ENCODE measurements around the gene NOL12.
"Not testable (repeated sequence)": the region's sequence is repeated elsewhere in the genome, so short reads cannot be mapped to it uniquely, and the experiment has no call there.

Gene NOL12

DNA sequence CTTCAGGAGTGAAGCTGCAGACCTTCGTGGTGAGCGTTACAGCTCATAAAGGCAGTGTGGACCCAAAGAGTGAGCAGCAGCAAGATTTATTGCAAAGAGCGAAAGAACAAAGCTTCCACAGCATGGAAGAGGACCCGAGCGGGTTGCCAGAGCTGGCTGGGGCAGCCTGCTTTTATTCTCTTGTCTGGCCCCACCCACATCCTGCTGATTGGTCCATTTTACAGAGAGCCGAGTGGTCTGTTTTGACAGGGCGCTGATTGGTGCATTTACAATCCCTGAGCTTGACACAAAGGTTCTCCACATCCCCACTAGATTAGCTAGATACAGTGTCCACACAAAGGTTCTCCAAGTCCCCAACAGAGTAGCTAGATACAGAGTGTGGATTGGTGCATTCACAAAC lies 31.1 kb downstream of the NOL12 start:
- not testable (repeated sequence) for DNase-seq

DNA sequence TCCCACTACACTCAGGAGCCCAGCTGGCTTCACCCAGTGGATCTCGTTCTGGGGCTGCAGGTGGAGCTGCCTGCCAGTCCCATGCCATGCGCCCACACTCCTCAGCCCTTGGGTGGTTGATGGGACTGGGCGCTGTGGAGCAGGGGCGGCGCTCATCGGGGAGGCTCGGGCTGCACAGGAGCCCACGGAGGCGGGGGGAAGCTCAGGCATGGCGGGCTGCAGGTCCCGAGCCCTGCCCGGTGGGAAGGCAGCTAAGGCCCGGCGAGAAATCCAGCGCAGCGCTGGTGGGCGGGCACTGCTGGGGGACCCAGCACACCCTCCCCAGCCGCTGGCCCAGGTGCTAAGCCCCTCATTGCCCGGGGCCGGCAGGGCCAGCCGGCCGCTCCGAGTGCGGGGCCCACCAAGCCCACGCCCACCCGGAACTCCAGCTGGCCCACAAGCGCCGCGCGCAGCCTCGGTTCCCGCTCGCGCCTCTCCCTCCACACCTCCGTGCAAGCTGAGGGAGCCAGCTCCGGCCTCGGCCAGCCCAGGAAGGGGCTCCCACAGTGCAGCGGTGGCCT lies 31.7 kb downstream of the NOL12 start:
- not testable (repeated sequence) for DNase-seq

DNA sequence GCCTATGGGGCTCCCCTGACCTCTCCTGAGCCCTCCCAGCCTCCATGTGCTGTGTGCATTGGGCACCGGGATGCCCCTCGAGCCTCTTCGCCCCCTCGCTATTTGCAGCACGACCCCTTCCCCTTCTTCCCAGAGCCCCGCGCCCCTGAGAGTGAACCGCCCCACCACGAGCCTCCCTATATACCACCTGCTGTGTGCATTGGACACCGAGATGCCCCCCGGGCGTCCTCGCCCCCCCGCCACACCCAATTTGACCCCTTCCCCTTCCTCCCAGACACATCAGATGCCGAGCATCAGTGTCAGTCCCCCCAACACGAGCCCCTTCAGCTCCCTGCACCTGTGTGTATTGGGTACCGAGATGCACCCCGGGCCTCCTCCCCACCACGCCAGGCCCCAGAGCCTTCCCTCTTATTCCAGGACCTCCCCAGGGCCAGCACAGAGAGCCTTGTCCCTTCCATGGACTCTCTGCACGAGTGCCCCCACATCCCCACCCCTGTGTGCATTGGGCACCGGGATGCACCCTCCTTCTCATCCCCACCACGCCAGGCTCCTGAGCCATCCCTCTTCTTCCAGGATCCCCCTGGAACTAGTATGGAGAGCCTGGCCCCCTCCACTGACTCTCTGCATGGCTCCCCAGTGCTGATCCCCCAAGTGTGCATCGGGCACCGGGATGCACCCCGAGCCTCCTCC lies 39.6 kb downstream of the NOL12 start:
- DNase-seq: no peak

DNA sequence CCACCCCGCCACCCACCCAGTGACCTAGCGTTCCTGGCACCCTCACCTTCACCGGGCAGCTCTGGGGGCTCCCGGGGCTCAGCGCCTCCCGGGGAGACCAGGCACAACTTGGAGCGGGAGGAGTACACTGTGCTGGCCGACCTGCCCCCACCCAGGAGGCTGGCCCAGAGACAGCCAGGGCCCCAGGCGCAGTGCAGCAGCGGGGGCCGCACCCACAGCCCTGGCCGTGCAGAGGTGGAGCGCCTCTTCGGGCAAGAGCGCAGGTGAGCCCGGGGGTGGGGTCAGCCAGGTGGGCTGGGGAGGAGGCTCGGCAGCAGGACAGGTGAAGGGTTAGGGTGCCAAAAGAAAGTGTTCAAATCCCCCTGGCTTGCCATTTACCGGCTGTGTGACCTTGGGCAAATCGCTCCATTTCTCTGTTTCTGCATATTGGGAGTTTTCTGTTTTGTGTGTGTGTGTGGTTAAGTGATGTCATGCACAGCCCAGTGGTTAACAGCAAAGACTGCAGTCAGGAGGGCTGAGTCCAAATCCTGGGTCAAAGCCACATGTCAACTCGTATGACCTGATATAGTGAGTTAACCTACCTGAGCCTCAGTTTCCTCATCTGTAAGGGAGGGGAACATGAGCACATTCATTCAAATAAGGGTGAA lies 40.2 kb downstream of the NOL12 start:
- DNase-seq: no peak

DNA sequence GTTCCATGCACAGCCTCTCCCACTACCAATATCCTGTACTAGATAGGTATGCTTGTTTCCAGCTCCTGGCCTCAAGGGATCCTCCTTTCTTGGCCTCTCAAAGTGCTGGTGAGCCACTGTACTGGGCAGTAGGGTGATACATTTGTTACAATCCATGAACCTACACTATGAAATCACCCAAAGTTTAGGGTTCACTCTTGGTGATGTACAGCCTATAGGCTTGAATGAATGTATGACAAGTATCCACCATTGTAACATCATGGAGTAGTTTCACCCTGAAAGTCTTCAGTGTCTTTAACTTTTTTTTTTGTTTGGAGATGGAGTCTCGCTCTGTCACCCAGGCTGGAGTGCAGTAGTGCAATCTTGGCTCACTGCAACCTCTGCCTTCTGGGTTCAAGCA lies 42.5 kb downstream of the NOL12 start:
- DNase-seq: no peak

DNA sequence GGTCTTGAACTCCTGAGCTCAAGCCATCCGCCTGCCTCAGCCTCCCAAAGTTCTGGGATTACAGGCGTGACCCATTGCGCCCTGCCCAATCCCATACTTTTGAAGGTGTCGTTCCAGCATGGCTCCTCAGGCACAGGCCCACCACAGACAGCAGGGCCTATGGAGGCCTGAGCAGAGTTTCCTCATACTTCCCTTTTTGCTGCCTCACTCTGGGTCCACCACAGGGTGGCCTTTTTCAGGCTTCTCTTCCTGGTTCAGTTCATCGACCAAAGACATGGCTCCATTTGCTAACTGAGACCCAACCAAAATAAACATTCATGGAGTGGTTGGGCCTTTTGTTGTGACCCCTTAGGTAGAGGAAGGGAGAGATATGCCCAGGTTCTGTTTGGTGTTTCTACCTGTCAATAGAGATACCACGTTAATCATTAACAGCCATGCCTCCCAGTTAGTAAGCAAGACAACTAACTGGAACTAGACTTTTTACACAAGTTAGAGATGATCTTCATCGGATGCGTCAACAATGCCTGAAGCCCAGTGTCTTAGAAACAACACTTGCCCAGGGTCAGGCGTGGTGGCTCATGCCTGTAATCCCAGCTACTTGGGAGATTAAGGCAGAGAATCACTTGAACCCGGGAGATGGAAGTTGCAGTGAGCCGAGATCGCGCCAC lies 45.8 kb downstream of the NOL12 start:
- DNase-seq: no peak

DNA sequence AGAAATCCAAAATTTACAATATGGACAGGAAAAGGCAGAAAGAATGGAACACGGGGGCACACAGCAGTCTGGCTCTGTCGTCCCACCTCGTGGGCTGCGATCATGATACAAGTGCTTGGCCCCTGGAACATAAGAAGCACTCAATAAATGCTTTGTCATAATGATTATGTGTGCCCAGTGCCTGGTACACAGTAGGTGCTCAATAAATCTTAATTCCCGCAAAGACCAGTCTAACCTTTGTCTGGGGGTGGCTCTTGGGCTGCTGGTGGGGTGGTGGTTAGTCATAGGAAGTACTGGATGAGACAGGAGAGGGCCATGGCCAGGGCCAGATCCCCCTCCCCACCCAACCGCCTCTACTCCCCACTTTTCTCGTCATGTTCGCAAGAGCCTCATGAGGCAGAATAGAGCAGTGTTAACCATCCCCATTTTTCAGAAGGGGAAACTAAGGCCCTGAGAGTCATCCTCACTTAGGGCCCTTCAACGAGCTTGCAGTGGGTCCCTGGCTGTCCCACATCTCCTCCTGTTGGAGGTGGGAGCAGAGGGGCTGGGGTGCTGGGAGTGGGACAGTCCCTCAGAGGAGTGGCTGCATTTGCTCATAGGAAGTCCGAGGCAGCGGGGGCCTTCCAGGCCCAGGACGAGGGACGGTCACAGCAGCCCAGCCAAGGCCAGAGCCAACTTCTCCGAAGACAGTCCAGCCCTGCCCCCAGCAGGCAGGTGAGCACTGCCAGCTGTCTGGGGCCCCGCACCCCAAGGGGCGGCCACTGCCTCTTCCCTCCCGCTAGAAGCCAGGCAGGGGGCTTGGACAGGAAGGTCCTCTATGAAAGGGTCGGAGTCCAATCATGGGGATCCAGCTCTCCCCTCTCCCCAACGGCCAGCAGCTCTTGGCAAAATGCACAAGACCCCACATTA lies 46.8 kb downstream of the NOL12 start:
- no peak for DNase-seq

DNA sequence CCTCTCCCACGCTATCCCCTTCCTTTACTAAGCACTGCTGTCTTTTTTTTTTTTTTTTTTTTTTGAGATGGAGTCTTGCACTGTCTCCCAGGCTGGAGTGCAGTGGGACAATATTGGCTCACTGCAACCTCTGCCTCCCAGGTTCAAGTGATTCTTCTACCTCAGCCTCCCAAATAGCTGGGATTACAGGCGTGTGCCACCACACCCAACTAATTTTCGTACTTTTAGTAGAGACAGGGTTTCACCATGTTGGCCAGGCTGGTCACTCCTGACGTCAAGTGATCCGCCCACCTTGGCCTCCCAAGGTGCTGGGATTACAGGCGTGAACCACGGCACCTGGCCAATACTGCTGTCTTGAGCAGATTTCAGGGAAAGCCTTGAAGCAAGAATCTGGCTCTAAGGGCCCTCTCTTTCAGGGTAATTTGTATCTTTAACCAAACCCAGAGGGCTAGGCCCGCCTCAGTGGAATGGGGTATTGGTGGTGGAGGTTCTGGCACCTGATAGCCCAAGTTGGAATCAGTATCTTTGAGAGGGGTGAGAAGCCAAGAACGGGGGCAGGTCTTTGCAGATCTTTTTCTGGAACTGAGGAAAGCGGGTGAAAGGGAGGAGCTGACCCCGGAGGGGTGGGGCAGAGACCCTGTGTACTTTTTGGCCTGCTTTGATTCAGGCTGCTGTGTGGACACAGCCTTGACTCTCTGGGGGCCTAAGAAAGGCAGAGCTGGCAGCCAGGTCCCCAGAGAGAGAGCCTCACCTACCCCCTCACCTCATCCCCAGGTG lies 47.7 kb downstream of the NOL12 start:
- no peak for DNase-seq

DNA sequence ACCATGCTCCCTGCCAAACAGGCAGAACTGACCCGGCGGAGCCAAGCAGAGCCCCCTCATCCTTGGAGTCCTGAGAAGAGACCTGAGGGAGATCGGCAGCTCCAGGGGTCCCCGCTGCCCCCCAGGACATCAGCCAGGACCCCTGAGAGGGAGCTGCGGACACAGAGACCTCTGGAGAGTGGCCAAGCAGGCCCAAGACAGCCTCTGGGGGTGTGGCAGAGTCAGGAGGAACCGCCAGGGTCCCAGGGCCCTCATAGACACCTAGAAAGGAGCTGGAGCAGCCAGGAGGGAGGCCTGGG lies 48.2 kb downstream of the NOL12 start:
- no peak for DNase-seq

DNA sequence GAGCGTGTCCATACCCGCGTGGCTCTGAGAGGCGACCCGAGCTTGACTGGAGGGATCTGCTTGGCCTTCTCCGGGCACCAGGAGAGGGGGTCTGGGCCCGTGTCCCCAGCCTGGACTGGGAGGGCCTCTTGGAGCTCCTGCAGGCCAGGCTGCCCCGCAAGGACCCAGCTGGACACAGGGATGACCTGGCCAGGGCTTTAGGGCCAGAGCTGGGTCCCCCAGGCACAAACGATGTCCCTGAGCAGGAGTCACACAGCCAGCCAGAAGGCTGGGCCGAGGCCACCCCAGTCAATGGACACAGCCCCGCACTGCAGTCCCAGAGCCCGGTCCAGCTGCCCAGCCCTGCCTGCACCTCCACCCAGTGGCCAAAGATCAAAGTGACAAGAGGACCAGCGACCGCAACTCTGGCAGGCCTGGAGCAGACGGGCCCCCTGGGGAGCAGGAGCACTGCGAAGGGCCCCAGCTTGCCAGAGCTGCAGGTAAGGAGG lies 48.9 kb downstream of the NOL12 start:
- no peak for DNase-seq

DNA sequence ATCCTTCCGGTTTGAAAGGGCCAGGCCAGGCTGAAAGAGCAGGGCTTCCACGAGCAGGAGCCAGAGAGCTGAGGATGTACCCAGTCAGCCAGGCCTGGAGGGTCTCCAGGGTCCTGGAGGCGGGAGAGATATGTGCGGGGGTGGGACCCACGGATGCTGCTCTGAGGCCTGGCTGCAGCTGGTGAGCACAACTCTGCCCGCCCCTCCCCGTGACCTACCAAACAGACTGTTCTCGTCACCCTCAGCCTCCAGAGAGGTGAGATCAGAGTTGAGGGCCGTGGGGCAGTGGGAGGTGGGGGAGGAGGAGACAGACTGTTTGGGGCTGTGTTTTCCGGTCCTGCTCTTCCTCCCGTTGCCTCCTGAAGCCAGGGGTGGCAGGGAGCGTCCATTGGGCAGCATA lies 52.9 kb downstream of the NOL12 start:
- no peak for DNase-seq

DNA sequence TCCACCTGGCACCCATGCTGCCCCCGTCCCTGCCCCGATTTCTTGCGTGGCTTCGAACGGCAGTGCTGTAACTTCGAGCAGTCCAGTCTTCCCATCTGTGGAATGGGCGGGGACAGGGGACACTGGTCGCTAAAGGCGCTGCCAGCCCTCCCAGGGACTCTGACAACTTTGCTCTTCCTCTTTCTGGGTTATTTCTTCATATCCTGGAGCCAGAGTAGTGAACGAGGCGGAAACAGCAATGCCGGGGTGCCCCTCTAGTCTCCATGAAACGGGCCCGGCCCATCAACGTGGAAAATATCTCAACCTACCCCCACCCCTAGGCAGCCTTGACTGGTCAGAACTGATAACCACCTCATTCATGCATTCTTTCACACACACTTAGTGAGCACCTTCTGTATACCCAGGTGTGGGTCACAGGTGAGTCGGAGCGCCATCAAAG lies 53.5 kb downstream of the NOL12 start:
- DNase-seq: no peak

DNA sequence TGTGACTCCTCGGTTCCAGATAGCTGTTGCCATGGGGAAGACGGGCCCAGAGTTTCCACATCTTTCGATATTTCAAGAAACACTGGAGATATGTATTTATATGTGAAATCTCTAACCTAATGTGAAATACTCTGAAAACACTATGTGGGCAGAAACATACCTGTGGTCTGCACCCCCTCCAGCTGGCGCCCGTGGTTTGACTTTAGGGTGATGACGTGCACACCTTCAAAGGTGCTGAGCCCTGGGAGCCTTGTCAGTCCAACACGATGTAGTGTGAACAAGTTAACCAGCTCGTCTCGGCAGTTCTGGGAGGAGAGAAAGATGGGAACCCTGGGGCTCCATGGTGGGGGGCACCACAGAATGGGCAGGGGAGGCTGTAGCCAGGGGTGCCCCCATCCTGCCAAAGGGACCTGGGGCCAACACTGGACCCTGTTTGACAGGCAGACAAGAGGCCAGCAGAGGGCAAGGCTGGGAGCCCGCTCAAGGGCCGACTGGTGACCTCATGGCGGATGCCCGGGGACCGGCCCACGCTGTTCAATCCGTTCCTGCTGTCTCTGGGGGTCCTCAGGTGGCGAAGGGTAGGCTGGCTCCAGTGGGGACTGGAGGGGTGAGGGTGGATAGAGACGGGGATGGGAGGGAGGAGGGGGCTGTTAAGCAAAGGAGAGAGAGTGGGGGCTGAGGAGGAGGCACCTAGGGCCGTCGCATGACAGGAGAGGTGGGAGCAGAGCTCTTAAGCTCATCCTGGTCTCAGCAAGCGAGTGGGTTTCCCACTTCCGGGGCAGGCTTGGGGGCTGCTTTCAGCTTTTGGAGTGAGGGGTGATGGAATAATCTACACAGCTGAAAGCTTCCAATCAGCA lies 54.5 kb downstream of the NOL12 start:
- DNase-seq: no peak

DNA sequence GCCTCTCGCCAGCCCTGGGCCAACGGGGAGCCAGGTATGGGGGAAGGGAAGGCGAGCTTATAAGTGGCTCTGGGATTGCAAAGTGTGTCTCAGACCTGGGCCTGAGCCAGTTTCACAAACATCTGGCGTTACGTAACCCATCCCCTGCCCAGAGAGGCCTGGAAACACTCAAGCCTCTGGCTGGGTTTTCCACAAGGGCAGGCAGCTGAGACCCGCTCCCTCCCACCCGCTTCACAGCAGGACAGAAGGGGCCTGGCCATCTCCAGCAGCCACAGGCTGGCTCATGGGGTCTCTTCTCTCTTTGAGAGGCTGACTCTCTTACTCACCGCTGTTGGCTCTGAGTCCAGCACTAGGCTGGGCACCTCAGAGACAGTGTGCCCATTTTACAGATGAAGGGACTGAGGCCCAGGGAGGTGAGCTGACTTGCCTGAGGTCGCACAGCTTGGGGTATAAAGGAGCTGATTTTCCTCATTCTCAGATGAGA lies 55.2 kb downstream of the NOL12 start:
- no peak for DNase-seq

DNA sequence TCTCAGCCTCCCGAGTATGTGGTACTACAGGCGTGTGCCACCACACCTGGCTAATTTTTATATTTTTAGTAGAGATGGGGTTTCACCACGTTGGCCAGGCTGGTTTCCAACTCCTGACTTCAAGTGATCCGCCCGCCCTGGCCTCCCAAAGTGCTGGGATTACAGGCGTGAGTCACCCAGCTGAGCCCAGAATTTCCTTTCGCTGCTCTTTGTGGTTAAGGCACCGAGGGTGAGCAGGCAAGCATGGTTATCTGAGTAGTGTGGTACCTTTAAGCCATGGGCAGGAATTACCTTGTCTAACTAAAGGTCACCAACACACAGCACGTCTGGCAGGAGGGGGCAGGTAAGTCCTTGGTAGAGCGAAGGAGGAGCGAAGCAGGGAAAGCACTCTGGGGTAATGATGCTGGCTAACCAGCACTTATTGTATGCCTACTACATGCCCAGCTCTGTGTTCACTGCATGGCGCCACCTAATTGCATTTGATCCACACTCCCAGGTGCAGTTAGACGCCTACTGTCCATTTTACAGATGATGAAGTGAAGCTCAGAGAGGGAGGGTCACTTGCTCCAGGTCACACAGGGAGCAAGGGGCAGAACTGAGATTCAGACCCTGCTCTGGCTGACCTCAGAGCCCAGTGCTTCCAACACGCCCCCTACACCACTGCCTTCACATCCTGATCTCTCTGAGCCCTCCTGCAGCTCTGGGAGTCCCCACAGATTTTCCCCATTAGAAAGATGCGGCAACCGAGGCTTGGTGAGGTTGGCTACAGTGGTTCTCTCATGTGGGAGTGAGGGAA lies 56.4 kb downstream of the NOL12 start:
- DNase-seq: no peak
